HG03575 (cell line): ENCODE results near the gene BMP2.

Experiments
- ATAC-seq: cut with Tn5 transposase; IDR thresholded peaks from one replicate; pipeline ENCODE4 v1.9.1; 2021; ENCODE audit not compliant: unreplicated experiment, insufficient number of reproducible peaks, low FRiP score; ENCODE audit errors: extremely low read depth

Gene BMP2

DNA sequence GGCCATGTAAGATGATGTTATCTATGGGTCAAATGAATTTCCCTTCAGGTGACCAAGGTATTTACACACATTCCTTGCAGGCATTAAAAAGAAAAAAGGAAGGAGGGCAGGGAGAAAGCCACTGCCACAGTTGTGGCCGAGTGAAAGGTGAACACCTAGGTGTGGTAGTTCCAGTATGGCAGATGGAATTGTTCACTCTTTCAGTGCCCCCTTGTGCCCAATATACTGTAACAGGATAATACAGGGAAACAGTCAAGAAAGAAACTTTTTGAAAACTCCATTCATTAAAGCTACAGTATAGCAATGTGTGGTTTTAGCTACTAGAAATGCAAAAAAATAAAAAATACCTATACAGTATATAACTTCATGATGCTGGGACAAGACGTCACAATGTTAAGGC is 52.1 kb downstream of the BMP2 start:
- no peak for ATAC-seq

GRCh38 chr20:6824401-6824800 is 56.9 kb downstream of the BMP2 start:
- no peak for ATAC-seq

GRCh38 chr20:6827472-6827871 is 60.0 kb downstream of the BMP2 start:
- no peak for ATAC-seq

DNA sequence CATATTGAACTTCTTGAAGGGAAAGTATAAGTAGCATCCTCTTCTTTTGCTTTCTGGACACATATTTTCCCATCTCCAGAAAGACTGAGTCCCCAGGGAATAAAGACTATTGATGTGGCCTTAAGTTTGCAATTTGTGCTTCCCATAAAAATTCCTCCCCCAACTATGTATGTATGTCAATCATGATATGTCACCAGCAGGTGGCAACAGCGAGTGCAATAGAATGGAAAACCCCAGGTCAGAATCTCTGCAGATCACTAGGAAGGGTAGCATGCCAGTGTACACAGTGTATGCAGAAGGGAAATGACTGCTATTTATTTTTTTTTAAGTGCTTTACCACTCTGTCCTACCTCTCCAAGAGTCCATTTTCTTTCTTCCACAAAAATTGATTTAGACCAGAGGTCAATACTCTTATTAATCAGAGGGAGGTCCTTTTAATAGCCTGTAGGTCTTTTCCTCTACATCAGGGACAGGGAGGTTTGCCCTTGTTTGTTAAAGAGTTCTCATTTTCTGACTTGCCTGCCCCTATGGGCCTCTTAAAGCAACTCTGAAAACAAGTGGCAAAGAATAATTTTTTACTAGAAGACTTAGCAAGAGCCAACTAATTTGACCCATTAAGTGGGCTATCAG is 61.4 kb downstream of the BMP2 start:
- peak; percentile 56 for ATAC-seq

- no peak for ATAC-seq
Observed at GRCh38 chr20:6829510-6830116, 62.1 kb downstream of the BMP2 start.
